Right cardiac atrium (tissue), 5 donors: ENCODE data around the gene ADGRF5. TPM values are rescaled to one million over a fixed set of nuclear protein-coding genes. Genes with fewer than 3 reads are reported as not detected.
"Not testable (repeated sequence)": the region's sequence is repeated elsewhere in the genome, so short reads cannot be mapped to it uniquely, and the experiment has no call there.

Experiments used
- ATAC-seq, 2 donors: fragments of 200-7000 bp; cut with Tn5 transposase; one replicate each; pipeline versions ENCODE4 v1.8.0 to v1.9.1; 2020; ENCODE audit warnings: moderate library complexity in 2 of 2, mild to moderate bottlenecking in 1 of 2
- DNase-seq, 3 donors: peaks; one replicate each; pipeline ENCODE4 v3.0.0-alpha.2; 2020
- H3K27ac ChIP-seq: one replicate; pipeline ENCODE4 v1.5.1; 2013; ENCODE audit warnings: mild to moderate bottlenecking, low read length, control low read depth, moderate library complexity
- H3K27me3 ChIP-seq: one replicate; pipeline ENCODE4 v1.6.1; 2013; ENCODE audit not compliant: control insufficient read depth, insufficient read depth
- H3K4me1 ChIP-seq: one replicate; pipeline ENCODE4 v1.6.1; 2013; ENCODE audit warnings: low read length; ENCODE audit not compliant: control insufficient read depth, insufficient read depth
- H3K4me3 ChIP-seq: one replicate; pipeline ENCODE4 v1.5.1; 2013; ENCODE audit warnings: low read length, control low read depth
- H3K9me3 ChIP-seq: one replicate; pipeline ENCODE4 v1.6.1; 2013; ENCODE audit warnings: low read length; ENCODE audit not compliant: control insufficient read depth
- WGBS: extraction: QIAGEN DNeasy Blood & Tissue Kit; methylation state at CpG from one replicate; pipeline ENCODE4 v1.1.7; 2013; 5-methylcytosine and 5-hydroxymethylcytosine counted together
- intact Hi-C, 4 donors: fragments of 100-400 bp; cut with DNase I; formaldehyde crosslinking; loops; one replicate each; pipeline versions ENCODE4 v1.11.0 to v1.14.0; 2022 to 2023
- polyA plus RNA-seq: library from polyadenylated mRNA; stranded (reverse); fragments of 200-250 nt; gene quantifications from one replicate; pipeline ENCODE4 v1.2.3, GENCODE V29; 2013
- total RNA-seq, 4 donors: library from RNA; stranded (reverse); fragmentation: NEBNext Ultra II Directional; extraction: Animal tissue kit (Norgen Biotek cat#: 25700); gene quantifications; one replicate each; pipeline ENCODE4 v1.2.1, GENCODE V29; 2021
- donor health status: healthy with polysubstance abuse.
- donor health status: DM: no; HTN: yes; CAD: no.
- donor health status: DM: no; HTN: no; CAD: no.
- donor health status: DM: no; HTN: yes; CAD: no; lungs with severe emphysema.
- donor health status: DM: yes; HTN: yes; CAD: no.

Gene ADGRF5
- total and polyA plus RNA-seq, 5 donors: 23.9 to 61.9 (median 38.1) TPM

DNA sequence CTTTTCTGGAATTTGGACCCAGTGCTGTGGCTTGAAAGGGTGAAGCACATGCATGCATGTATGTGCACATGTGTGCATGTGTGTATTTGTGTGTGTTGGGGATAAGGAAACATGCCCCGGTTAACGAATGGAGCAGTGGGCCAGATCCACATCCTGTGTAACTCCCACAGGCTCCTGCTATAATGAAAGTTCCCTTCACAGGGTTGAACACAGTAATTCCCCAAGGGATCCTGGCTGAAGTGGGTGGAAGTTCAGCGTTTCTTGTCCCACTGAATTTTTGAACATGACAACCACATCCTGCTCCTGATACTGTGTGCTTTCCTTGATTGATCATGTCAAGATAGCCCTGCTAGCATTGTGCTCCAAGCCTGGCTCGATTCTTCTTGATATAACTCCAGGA, 70.2 kb downstream of the ADGRF5 start:
- H3K27me3 ChIP-seq, H3K4me3 ChIP-seq, H3K4me1 ChIP-seq, DNase-seq, H3K9me3 ChIP-seq: not testable (repeated sequence)
- H3K27ac ChIP-seq: peak overlapping the region; percentile 37
- intact Hi-C loops: loop anchor here in 1 of 4 donors (5.0 kb wide), 1 partner anchor 141 kb away; no protein-coding TSS in a partner anchor
- 42% methylated on average over 4 of the region's 4 CpGs for WGBS
- ATAC-seq: peak in 1 of 2 donors; percentile 55

DNA sequence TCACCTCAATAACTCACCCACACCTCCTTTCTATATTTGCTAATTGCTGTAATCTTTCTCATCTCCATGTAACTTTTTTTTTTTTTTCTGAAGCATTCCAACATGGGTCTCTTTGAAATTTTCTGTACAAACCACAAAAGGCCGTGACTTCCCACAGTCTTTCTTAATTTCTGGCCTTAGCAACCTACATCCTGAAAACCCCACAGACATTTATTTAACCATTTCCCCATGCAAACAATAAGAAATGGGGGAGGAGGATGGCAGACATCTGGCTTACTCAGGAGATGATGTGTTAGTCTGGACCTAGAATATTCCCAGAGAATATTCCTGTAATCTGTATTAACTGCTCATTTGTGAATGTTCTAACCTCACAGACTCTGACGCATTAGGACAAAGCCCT, 70.9 kb downstream of the ADGRF5 start:
- Histone ChIP-seq H3K27me3 (no peaks in the 10 kb centered on the region), H3K4me1 (peaks cover 6% of the 10 kb centered on the region), H3K27ac (no peak overlapping the region), H3K4me3 (no peak overlapping the region), H3K9me3 (no peaks in the 10 kb centered on the region)
- no peak for DNase-seq
- ATAC-seq: no peak
- 65% methylated on average over 2 of the region's 2 CpGs for WGBS
- intact Hi-C loops: loop anchor here in 1 of 4 donors (5.0 kb wide), 1 partner anchor 142 kb away; no protein-coding TSS in a partner anchor

DNA sequence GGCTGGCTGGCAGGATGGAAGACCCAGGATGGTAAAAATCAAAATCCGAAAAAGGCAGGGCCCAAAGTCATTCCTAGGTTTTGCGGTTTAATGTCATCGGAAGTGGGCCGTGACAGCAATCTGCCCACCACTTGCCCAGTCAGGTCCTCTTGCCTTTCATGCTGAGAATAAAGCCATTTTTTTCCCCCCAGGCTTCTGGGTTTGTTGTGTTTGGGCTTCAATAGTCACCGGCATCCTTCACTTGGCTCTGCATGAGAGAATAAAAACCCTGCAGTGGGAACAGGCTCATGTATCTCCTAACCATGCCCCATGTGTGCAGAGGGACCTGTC, 72.4 kb downstream of the ADGRF5 start:
- Histone ChIP-seq H3K9me3 (no peaks in the 10 kb centered on the region), H3K27me3 (no peaks in the 10 kb centered on the region), H3K4me1 (peaks cover 6% of the 10 kb centered on the region), H3K4me3 (no peak overlapping the region), H3K27ac (no peak overlapping the region)
- 48% methylated on average over 5 of the region's 5 CpGs for WGBS
- no peak for DNase-seq
- intact Hi-C loops: loop anchor here (2.0 to 10.0 kb wide), 6 partner anchors 135 to 198 kb away; partner anchors contain the start of gene ADGRF1 (in 1 of the 4)
- ATAC-seq: peak; percentile 5 to 13

DNA sequence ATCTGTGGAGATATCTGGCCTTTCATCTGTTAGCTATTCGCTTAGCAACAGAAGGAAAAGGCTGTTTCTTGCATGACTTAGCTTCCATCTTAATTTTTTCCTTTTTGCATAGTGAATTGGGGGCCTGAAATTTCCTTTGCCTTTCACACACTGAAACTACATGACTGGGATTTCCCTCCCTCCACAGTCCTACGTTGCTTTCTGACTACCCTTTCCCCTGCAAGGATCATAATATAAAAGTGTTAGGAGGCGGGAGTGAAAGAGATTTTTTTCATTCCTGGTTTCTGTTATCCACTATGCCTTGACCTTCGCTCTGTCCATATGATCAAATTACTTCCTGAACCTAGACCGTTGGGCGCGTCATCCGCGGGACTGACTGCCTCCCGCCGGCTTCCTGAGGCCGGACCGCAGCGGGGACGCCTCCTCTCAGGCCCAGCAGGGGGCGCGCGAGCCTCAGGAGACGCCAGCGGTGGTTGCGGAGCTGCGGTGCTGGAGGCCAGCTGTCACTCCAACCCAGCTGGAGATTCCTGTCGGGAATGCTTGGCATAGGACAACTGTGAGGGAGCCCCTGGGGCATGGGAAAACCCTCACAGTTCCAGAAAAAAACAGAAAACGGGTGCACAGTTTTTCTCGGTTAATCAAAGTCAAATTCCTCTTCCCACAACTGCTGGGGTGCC, 72.9 kb downstream of the ADGRF5 start:
- intact Hi-C loops: loop anchor here (2.0 to 10.0 kb wide), 6 partner anchors 136 to 198 kb away; partner anchors contain the start of gene ADGRF1 (in 1 of the 4)
- H3K27me3 ChIP-seq: no peaks in the 10 kb centered on the region
- DNase-seq: peak; percentile 87 to 96 (median 94)
- 6% methylated on average over 25 of the region's 25 CpGs for WGBS
- peaks cover 4% of the 10 kb centered on the region for H3K4me1 ChIP-seq
- no peak overlapping the region for H3K4me3 ChIP-seq
- no peak overlapping the region for H3K27ac ChIP-seq
- no peaks in the 10 kb centered on the region for H3K9me3 ChIP-seq
- ATAC-seq: peak; percentile 96

DNA sequence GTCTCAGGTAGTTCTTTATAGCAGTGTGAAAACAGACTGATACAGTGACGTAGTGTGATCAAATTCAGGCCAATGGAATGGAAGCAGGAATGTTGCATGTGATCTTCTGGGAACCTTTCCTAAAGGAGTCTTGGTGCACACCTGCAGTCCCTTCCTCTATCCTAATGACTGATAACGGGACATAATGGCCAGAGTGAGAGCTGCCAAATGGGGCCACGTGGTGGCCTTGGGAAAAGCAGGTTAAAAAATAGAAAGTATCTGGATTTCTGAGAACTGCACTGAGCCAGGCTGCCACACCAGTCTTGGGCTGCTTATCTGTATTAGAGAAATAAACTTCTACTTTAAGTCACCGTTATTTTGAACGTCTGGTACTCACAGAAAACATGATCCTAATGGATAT, 76.6 kb downstream of the ADGRF5 start:
- H3K4me1 ChIP-seq: peaks cover 1% of the 10 kb centered on the region
- H3K9me3 ChIP-seq: no peaks in the 10 kb centered on the region
- ATAC-seq (no peak), DNase-seq (no peak)
- H3K27me3 ChIP-seq: no peaks in the 10 kb centered on the region
- H3K4me3 ChIP-seq: no peak overlapping the region
- intact Hi-C loops: loop anchor here in 3 of 4 donors (5.0 to 10.0 kb wide), 4 partner anchors 140 to 202 kb away; partner anchors contain the start of gene ADGRF1 (in 1 of the 3)
- WGBS: 65% methylated on average over 5 of the region's 5 CpGs
- no peak overlapping the region for H3K27ac ChIP-seq

DNA sequence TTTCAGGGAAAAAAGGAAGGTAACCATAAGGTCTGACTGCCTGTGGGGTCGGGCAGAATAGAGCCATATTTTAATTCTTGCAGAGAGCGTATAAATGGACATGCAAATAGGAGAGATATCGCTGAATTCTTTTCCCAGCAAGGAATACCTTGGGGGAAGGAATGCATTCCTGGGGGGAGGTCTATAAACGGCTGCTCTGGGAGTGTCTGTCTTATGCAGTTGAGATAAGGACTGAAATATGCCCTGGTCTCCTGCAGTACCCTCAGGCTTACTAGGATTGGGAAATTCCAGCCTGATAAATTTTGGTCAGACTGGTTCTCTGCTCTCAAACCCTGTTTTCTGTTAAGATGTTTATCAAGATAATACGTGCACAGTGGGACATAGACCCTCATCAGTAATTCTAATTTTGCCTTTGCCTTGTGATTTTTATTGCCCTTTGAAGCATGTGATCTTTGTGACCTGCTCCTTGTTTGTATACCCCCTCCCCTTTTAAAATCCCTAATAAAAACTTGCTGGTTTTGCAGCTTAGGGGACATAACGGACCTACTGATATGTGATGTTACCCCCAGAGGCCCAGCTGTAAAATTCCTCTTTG, 79.4 kb downstream of the ADGRF5 start:
- WGBS: 91% methylated on average over 6 of the region's 6 CpGs
- ATAC-seq, H3K27me3 ChIP-seq, H3K27ac ChIP-seq, H3K9me3 ChIP-seq, H3K4me3 ChIP-seq, H3K4me1 ChIP-seq, DNase-seq: not testable (repeated sequence)
- intact Hi-C loops: loop anchor here in 1 of 4 donors (10.0 kb wide), 1 partner anchor 142 kb away; no protein-coding TSS in a partner anchor

DNA sequence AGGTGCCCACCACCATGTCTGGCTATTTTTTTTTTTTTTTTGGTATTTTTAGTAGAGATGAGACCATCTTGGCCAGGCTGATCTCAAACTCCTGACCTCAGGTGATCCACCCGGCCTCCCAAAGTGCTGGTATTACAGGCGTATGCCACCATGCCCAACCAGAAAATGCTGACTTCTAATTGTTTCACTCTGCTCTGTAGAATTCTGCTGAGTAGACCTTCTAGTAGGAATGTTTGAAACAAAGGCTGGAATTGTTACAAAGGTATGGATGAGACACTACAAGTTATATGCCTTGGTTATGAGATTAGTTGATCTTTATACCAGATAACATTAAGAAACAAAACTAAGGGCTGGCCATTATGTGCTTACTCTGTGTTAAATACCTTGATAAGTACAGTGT, 83.7 kb downstream of the ADGRF5 start:
- intact Hi-C loops: no loop called here
- H3K4me1 ChIP-seq: no peaks in the 10 kb centered on the region
- no peaks in the 10 kb centered on the region for H3K27me3 ChIP-seq
- no peak overlapping the region for H3K27ac ChIP-seq
- 95% methylated on average over 2 of the region's 2 CpGs for WGBS
- DNase-seq (no peak), ATAC-seq (no peak)
- H3K9me3 ChIP-seq: no peaks in the 10 kb centered on the region
- H3K4me3 ChIP-seq: no peak overlapping the region

DNA sequence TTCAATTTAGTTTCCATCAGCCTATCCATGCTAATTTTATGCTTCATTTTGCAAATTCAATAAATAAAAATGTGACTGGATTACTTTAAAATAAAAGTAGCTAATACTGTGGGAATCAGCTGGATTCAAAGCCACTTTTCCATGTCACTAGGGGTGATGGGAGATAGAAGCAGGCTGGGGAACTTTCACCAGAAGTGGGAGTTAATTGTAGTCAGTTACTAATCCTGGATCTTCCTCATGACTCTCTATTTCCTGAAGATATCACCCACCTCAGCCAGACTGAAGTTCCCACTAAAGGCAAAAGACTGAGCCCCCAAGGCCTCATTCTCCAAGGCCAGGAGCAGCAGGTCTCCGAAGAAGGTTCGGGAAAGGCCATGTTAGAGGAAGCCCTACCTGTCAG, 86.7 kb downstream of the ADGRF5 start:
- H3K4me1 ChIP-seq, H3K27ac ChIP-seq, H3K27me3 ChIP-seq, intact Hi-C loops, ATAC-seq, H3K4me3 ChIP-seq, H3K9me3 ChIP-seq, DNase-seq: not testable (repeated sequence)
- WGBS: 94% methylated on average over 2 of the region's 2 CpGs

GRCh38 chr6:46834257-46834916, 87.4 kb downstream of the ADGRF5 start:
- H3K9me3 ChIP-seq, ATAC-seq, H3K27ac ChIP-seq, H3K4me1 ChIP-seq, DNase-seq, H3K4me3 ChIP-seq, intact Hi-C loops, H3K27me3 ChIP-seq: not testable (repeated sequence)
- 56% methylated on average over 7 of the region's 7 CpGs for WGBS

DNA sequence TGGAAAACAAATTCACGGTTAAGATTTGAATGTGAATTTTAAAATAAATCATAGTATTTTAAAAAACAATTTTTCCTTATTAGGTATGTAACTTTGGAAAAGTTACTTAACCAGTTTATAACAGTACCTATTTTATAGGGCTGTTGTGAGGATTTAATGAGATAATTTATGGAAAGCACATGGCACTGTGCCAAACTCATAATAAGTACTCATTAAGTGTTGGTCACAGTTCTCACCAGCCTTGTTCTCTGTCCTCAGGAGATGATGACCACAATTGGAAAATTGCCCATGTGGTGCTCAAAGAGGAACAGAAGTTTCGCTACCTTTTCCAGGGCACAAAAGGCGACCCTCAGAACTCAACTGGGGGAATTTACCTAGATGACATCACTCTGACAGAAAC, 88.9 kb downstream of the ADGRF5 start:
- no peak overlapping the region for H3K4me3 ChIP-seq
- no peaks in the 10 kb centered on the region for H3K27me3 ChIP-seq
- DNase-seq (no peak), ATAC-seq (no peak)
- H3K27ac ChIP-seq: no peak overlapping the region
- intact Hi-C loops: no loop called here
- no peaks in the 10 kb centered on the region for H3K4me1 ChIP-seq
- 93% methylated on average over 3 of the region's 3 CpGs for whole genome bisulfite sequencing
- H3K9me3 ChIP-seq: no peaks in the 10 kb centered on the region

DNA sequence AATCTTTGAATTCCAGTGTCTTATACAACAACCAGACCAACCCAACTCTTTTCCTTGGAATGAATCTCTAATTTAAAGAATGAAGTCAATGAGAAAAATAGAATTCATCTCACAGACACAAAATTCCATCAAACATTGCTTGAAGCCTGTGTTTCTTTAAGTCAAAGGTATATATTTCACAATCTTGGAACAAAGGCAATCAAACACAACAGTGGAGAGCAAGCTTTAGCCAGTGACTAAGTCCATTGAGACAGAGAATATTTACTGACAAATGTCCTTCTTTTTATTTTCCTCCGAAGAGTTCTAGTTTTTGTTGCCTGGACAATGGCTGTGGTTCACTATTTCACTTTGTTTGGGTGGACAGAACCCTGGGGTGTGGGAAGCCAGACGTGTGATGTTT, 92.8 kb downstream of the ADGRF5 start:
- ATAC-seq: no peak
- H3K27me3 ChIP-seq: no peaks in the 10 kb centered on the region

More for the DNA sequence above, 92.8 kb downstream of the ADGRF5 start:
- no peak for DNase-seq
- H3K4me1 ChIP-seq: no peaks in the 10 kb centered on the region
- H3K4me3 ChIP-seq: no peak overlapping the region
- 64% methylated on average over 2 of the region's 2 CpGs for WGBS
- no peak overlapping the region for H3K27ac ChIP-seq
- H3K9me3 ChIP-seq: no peaks in the 10 kb centered on the region
- intact Hi-C loops: no loop called here
